Stimulated activated CD4-positive, alpha-beta T cell treated with anti-CD3 and anti-CD28 coated beads, Interleukin-4, amount 100 ng/mL, for 1 hour (primary cell): Measurements from ENCODE around the gene CBFA2T3.
"Not testable (repeated sequence)": the region's sequence is repeated elsewhere in the genome, so short reads cannot be mapped to it uniquely, and the experiment has no call there.

ENCODE experiments used
- DNase-seq: peaks from one replicate; pipeline ENCODE4 v3.0.0-alpha.2; 2020

CBFA2T3 gene

GRCh38 chr16:88919936-88920335 is 57.1 kb downstream of the CBFA2T3 start:
- DNase-seq, result no peak

- not testable (repeated sequence) for DNase-seq
Measured at GRCh38 chr16:88918896-88919295, 58.1 kb downstream of the CBFA2T3 start.

- DNase-seq, result no peak
Measured at GRCh38 chr16:88917915-88918627, 58.9 kb downstream of the CBFA2T3 start.

GRCh38 chr16:88917146-88917914 is 59.7 kb downstream of the CBFA2T3 start:
- DNase-seq, result no peak

- DNase-seq, result no peak
Measured at GRCh38 chr16:88915639-88916327, 61.2 kb downstream of the CBFA2T3 start.

GRCh38 chr16:88914750-88915368 is 62.1 kb downstream of the CBFA2T3 start:
- no peak for DNase-seq

GRCh38 chr16:88913870-88914269 is 63.1 kb downstream of the CBFA2T3 start:
- no peak for DNase-seq

- DNase-seq, result no peak
Measured at GRCh38 chr16:88913001-88913612, 63.9 kb downstream of the CBFA2T3 start.

- no peak for DNase-seq
Measured at GRCh38 chr16:88912556-88912955, 64.5 kb downstream of the CBFA2T3 start.

- no peak for DNase-seq
Measured at GRCh38 chr16:88911946-88912310, 65.1 kb downstream of the CBFA2T3 start.

- DNase-seq, result no peak
Measured at GRCh38 chr16:88911136-88911945, 65.7 kb downstream of the CBFA2T3 start.

GRCh38 chr16:88910284-88911135 is 66.5 kb downstream of the CBFA2T3 start:
- no peak for DNase-seq

GRCh38 chr16:88909431-88910210 is 67.4 kb downstream of the CBFA2T3 start:
- no peak for DNase-seq

GRCh38 chr16:88908307-88908706 is 68.7 kb downstream of the CBFA2T3 start:
- no peak for DNase-seq

- no peak for DNase-seq
Measured at GRCh38 chr16:88907768-88908167, 69.2 kb downstream of the CBFA2T3 start.

GRCh38 chr16:88906535-88907105 is 70.4 kb downstream of the CBFA2T3 start:
- no peak for DNase-seq

- DNase-seq, result no peak
Measured at GRCh38 chr16:88906020-88906419, 71.0 kb downstream of the CBFA2T3 start.

GRCh38 chr16:88905563-88905962 is 71.4 kb downstream of the CBFA2T3 start:
- peak; percentile 22 for DNase-seq

- DNase-seq, result no peak
Measured at GRCh38 chr16:88904676-88905365, 72.2 kb downstream of the CBFA2T3 start.
